ENCODE results near the gene MCEE.
"Not testable (repeated sequence)": the region's sequence is repeated elsewhere in the genome, so short reads cannot be mapped to it uniquely, and the experiment has no call there.

Gene MCEE

DNA sequence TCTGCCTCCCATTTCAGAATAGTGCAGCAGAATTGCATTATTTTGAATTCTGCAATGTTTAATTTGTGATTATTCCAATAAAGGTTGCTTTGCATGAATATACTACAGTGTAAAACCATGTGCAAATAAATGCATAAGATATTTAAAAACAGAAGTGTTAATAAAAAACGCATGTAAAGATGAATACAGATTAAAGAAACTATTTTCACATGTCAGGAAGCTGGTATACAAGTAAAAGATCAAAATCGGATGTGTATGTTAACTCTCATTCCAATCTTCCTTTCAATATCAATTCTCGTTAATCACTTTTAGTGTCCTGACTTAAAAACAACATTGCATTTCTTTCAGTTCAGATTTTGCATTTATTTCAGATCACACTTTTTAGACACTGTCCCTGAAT, 3.1 kb downstream of the MCEE start:
- no peak for DNase-seq (ENCODE audit: low read depth in 2 of 2)

DNA sequence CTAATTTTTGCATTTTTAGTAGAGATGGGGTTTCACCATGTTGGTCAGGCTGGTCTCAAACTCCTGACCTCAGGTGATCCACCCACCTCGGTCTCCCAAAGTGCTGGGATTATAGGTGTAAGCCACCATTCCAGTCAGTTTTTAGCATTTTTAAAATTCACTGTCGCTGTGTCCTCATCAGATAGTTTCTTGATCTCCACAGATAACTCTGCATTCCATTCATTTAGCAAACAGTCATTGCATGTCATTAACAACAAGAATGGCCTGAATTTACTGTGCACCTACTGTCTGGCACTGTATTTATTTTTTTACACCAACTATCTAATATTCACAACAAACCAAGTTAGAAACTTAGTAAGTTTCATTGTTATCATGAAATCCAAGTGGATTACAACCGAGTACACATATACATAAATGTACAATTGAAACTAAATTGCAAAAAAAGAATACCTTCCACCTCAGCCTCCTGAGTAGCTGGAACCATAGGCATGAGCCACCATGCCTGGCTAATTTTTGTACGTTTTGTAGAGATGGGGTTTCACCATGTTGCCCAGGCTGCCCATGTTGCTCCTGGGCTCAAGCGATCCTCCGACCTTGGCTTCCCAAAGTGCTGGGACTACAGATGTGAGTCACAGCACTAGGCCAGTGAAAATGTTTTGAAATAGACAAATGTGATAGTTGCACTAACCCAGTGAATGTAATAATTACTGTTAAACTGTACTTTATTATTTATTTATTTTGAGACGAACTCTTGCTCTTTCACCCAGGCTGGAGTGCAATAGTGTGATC, 4.3 kb downstream of the MCEE start:
- no peak for DNase-seq (ENCODE audit: low read depth in 2 of 2)

DNA sequence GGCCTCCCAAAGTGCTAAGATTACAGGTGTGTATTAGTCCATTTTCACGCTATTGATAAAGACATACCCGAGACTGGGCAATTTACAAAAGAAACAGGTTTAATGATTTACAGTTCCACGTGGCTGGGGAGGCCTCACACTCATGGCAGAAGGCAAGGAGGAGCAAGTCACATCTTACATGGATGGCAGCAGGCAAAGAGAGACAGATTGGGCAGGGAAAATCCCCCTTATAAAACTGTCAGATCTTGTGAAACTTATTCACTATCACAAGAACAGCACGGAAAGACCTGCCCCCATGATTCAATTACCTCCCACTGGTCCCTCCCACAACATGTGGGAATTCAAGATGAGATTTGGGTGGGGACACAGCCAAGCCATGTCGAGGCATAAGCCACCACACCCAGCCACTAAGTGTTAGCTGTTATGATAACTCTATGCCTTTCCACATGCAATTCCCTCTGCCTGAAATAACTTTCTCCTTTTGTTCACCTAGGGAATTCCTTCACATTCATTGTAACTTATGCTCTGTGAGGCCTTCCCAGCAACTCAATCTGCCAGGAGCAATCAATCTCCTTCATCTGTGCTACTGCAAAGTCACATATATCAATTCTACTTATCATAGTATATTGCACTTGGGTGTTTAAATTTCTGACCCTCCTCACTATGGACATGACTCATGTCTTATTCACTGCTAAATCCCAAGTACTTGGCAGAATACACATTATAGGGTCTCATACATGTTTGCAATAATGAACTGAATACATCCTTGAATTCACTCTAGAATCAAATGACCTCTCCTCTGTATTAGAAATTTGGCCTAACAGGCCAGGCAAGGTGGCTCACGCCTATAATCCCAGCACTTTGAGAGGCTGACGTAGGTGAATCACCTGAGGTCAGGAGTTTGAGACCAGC, 7.4 kb downstream of the MCEE start:
- no peak for DNase-seq (ENCODE audit: low read depth in 2 of 2)

DNA sequence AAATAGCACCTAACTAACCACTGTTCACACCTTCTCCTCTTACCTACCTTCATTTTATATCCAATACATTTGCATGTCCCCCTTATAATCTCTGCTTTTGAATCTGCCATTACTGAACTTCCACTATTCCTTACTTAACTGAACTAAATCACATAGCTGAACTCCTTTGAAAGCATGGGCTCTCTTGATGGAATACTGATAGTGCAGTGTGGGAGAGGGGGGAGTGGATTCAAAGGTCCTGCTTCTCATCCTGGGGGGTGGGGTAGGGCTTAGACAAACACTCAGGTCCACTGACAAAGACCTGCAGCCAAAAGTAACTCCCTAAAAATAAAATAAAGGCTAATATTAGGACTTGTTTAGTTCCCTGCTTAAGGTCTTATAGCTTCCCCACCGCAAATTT, 8.6 kb downstream of the MCEE start:
- no peak for DNase-seq (ENCODE audit: low read depth in 2 of 2)

DNA sequence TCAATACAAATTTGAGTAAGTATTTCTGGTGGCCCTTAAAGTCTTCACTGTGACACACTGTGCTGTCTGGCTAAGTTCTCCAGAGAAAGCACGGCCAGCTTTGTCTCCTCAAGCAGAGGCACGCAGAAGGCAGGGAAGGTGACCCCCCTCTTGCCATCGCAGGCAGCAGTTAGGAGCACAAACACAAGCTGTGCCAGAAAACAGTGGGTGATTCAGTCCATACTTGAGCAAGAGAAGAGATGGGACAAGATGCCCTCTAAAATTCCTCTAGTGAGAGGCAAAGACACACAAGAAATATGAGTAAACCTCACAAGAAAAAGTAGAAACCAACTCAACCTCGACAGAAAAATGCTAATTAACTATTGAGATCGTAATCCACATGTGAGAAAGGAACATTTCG, 9.8 kb downstream of the MCEE start:
- no peak for DNase-seq (ENCODE audit: low read depth in 2 of 2)

DNA sequence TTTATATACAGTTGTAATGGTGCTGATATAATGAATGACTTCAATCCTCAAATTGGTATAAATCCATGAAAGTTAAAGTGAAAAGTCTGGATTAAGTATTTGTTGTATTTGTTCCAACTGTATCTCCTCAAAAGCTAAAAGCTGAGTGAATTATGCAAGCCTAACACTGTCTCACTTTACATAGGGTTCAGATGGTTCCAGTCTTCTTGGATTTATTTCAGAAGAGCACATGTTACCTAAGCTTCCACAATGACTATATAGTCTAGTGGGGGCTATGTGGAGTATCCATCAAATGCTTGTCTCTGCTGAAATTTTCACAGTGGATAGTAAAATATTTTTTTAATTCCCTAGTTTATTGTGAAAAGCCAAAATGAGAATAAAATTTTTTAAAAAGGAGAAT, 13.0 kb downstream of the MCEE start:
- DNase-seq (ENCODE audit: low read depth in 2 of 2): no peak

DNA sequence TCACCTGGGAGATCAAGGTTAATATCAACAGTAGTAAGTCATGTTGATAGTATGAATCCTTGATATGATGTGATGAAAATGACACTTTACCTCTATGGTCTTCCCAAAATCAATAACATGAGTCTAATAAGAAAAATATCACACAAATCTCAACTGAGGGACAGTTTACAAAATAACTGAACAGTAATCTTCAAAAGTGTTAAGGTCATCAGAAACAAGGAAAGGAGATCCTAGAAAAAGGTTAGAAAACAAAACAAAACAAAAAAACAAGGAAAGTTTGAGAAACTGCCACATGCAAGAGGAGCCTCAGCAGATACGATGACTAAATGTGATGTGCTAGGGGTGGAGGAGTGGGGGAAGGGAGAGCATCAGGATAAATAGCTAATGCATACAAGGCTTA, 16.2 kb downstream of the MCEE start:
- no peak for DNase-seq (ENCODE audit: low read depth in 2 of 2)

DNA sequence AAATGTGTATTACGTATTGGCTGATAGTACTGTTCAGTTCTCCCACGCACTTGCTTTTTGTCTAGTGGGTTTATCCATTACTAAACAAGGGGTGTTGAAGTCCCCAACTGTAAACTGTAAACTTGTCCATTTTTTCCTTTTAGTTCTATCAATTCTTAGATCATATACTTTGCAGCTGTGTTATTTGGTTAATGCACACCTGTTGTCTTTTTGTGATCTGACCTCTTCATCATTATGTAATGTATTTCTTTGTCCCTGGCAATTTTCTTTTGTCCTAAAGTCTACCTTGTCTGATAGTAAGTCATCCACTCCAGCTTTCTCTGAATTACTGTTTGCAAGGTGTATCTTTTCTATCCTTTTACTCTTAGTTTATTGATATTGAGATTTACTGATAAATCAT, 21.9 kb downstream of the MCEE start:
- no peak for DNase-seq (ENCODE audit: low read depth in 2 of 2)

DNA sequence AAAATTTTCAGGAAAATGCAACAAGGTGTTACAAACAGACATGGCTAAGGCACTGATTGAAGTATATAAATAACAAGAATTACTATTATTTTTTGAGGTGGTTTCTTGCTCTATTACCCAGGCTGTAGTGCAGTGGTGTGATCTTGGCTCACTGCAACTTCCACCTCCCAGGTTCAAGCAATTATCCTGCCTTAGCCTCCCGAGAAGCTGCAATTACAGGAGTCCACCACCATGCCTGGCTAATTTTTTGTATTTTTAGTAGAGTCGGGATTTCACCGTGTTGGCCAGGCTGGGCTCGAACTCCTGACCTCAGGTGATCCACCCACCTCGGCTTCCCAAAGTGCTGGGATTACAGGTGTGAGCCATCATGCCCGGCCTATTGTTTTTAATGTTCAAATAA, 23.6 kb downstream of the MCEE start:
- DNase-seq (ENCODE audit: low read depth in 2 of 2): not testable (repeated sequence)

DNA sequence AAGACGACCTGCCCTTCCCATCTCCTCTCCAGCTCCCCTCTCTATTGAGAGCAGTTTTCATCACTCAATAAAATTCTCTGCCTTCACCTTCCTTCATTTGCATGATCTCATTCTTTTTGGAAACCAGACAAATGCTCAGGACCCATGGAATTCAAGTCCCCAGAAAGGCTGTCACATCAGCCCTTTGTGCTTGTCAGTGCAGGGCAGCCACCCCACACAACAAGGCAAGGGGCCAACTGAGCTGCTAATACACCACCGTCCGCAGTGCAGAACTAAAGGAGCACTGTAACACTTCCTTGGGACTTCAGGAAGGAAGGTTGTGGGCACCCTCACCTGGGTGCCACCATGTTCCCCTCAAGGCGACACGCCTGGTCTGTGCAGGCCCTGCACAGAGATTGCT, 26.2 kb downstream of the MCEE start:
- DNase-seq (ENCODE audit: low read depth in 2 of 2): no peak

DNA sequence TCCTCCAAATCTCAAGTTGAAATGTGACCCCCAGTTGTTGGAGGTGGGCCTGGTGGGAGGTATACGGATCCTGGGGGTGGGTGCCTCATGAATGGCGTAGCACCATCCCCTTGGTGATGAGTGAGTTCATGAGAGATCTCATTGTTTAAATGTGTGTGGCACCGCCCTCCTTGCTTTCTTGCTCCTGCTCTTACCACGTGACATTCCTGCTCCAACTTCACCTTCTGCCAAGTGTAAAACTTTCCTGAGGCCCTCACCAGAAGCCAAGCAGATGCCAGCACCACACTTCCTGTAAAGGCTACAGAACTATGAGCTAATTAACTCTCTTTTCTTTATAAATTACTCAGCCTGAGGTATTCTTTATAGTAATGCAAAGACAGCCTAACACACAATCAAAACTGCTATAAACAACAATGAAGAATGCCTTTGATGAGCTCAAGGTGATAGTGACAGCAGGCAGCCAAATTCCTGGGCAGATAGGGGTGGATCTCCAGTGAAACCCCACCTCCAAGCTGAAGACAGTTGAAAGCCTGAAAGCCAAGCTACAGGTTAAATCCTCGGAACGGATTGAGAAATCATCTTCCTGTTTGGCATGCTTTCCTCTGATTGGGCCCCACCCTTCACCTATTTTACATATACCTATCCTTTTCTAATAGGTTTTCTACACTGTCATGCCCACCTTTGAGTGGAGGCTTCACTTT, 26.9 kb downstream of the MCEE start:
- no peak for DNase-seq (ENCODE audit: low read depth in 2 of 2)

DNA sequence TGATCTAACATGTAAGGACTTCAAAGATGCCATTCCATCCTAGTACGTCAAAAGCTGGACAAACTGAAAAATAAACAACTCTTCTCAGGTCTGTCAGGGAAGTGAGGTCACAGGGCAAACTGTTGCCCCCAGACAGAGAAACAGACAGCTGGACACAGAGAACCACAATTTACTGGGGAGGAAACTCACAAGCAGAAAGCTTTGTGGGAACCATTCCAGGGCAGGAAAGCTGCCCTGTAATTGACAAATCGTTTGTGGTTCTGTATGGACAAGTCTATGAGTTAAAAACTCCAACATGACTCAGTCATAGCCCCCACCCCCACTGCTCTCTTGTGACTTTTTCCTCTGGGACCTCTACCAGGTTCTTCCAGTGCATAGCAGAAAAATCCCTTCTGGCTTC, 28.4 kb downstream of the MCEE start:
- DNase-seq (ENCODE audit: low read depth in 2 of 2): no peak

DNA sequence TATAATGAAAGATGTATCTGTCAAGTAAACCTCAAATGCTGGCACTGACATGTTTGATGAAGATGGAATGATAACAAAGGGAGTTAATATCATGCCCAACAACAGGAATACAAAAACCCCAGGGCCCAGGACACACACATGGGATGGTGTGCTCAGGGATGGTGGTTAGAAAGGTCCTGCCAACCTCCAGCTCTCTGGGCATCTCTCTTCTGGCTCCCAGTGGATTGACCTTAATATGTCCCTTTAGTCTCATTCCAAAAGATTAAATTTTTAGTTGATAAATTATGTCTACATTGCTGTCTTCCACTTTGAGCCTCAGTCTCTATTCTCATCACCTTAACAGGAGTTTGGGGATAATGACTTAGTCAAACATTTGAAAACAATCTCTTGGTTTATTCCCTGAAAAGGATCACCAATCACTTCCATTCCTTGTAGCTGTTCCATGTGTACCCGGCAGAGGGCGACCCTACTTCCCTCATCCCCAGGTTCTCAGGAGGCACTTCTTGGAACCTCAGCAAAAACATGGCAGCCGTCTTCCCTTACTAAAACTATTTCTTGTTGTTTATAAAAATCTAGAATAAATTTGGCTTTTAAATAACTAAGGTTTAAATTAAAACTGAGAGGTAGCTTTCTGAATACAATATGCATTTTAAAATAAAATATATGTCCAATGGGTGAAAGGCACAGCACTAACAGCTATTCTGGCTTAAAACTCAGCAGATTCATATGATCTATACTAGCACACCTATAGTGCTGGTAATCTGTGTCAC, 29.6 kb downstream of the MCEE start:
- peak; percentile 10 to 19 for DNase-seq (ENCODE audit: low read depth in 2 of 2)

DNA sequence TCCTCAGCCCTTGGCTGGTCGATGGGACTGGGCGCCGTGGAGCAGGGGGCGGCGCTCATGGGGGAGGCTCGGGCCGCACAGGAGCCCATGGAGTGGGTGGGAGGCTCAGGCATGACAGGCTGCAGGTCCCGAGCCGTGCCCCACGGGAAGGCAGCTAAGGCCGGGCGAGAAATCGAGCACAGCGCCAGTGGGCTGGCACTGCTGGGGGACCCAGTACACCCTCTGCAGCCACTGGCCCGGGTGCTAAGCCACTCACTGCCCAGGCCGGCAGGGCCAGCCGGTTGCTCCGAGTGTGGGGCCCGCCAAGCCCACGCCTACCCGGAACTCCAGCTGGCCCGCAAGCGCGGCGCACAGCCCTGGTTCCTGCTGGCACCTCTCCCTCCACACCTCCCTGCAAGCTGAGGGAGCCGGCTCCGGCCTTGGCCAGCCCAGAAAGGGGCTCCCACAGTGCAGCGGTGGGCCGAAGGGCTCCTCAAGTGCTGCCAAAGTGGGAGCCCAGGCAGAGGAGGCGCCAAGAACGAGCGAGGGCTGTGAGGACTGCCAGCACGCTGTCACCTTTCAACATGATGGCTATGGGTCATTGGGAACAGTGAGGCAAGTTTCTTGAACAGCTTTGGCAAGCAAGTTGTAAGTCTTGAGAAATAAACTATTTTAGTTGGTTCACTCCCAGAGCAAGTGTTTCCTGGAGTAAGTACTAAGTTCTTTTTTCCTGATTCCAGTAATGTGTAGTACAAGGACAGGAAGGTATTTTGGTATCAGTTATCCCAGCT, 37.4 kb downstream of the MCEE start:
- DNase-seq (ENCODE audit: low read depth in 2 of 2): not testable (repeated sequence)

DNA sequence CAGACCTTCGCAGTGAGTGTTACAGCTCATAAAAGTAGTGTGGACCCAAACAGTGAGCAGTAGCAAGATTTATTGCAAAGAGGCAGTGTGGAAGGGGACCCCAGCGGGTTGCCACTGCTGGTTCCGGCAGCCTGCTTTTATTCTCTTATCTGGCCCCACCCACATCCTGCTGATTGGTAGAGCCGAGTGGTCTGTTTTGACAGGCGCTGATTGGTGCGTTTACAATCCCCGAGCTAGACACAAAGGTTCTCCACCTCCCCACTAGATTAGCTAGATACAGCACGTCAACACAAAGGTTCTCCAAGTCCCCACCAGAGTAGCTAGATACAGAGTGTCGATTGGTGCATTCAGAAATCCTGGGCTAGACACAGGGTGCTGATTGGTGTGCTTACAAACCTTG, 38.2 kb downstream of the MCEE start:
- not testable (repeated sequence) for DNase-seq (ENCODE audit: low read depth in 2 of 2)

DNA sequence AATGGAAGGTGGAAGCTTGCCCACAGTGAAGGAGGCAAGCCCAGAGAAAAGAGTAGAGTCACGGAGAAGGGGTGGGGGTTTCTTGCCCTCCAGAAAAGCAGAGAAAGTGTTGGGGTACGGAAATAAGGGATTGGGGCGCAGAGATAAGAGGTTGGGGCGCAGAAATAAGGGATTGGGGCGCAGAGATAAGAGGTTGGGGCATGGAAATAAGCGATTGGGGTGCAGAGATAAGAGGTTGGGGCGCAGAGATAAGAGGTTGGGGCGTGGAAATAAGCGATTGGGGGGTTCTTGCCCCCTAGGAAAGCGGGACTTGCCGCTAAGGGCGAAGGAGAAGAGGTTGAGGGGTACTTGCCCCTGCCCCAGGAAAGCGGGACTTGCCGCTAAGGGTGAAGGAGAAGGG, 40.6 kb downstream of the MCEE start:
- DNase-seq (ENCODE audit: low read depth in 2 of 2): not testable (repeated sequence)

DNA sequence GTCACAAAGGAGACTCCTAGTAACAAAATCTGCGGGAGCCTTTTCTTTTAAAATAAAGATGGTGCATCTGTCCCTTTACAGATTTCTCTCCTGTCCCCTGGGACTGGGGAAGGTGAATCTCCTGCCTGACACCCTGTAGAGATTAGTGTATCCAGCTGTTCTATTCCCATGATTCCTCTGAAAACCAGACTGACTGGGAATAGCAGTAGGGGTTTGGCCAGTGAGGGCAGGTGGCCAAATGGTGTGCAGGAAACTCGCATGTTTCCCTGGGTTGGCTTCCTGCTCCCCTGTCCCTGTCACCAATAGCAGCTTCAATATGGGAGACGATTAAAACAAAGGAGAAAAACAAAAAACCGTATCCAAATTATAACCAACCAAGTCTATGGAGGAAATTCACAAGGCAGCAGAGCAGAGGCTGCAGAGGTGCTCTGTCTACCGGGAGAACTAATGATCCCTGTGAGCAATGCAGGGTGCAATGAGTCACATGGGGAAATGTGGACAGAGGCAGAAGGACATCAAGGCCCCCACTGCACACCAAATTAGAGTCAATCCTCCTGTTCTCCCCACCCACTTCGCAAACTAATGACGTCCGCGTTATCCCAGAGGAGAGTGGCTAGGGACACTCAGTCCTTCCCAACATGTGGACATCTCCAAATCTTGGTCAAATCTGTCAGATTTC, 44.6 kb downstream of the MCEE start:
- DNase-seq (ENCODE audit: low read depth in 2 of 2): not testable (repeated sequence)

DNA sequence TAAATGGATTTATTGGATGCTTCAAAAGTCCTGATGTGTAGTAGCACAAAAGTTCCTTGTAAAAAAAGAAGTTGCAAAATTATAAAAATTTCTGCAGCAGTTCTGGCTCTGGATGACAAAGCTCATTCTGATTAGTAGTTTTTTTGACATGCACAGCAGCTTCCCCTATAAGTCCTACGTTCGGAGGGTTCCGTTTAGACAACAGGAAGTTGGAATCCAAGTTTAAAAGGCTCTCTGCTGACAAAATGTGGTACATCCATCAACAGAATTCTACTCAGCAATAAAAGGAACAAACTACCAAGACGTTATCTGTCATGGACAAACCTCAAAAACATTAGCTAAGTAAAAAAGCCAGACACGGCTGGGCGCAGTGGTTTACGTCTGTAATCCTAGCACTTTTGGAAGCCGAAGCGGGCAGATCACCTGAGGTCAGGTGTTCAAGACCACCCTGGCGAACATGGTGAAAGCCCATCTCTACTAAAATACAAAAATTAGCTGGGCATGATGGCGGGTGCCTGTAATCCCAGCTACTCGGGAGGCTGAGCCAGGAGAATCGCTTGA, 46.2 kb downstream of the MCEE start:
- not testable (repeated sequence) for DNase-seq (ENCODE audit: low read depth in 2 of 2)

DNA sequence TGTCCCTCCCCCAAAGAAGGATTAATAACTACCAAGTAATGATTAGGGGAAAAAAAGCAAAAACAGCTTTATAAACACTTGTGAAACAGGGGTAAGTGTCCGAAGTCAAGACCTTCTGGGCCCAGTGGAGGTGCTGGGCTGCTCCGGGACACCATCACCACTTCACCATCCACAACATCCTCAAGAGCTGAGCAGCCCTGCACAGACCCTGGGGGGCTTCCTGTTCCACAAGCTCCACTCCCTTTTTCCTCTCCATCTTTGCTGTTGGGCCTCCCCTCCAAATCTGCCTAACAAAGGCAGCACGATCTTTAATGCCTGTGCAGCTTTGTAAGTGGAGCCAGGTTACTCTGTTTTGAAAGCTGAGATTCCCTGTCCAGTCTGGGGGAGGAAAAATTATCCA, 46.7 kb downstream of the MCEE start:
- DNase-seq (ENCODE audit: low read depth in 2 of 2): not testable (repeated sequence)

Data from stimulated activated CD8-positive, alpha-beta memory T cell treated with anti-CD3 and anti-CD28 coated beads, Interleukin-2, amount 100 ng/mL, for 1 hour (primary cell).